T-cell (primary cell): ENCODE measurements around the gene RBM19. TPM values are rescaled to one million over a fixed set of nuclear protein-coding genes. Genes with fewer than 3 reads are reported as not detected.

Experiments used
- ATAC-seq, 4 experiments: fragments of 200-7000 bp in 3 of 4; fragments of 150-1000 bp in 1 of 4; cut with Tn5 transposase; replicated peaks in 1 of 4; 1 replicate in 3 of 4; 2 replicates in 1 of 4; pipeline ENCODE4 v1.10.0; 2021; ENCODE audit warnings: moderate library complexity in 3 of 4, mild to moderate bottlenecking in 2 of 4, moderate number of reproducible peaks in 1 of 4
- CTCF ChIA-PET, 2 donors: fragments of 300-600 bp; sonication (Branson Sonifier 250); formaldehyde crosslinking; loops; one replicate each; lab custom pipeline; 2022; ENCODE audit warnings: antibody characterized with exemption in 2 of 2; lab: Charles Lee
- POLR2A ChIA-PET, 2 donors: fragments of 300-600 bp; sonication (Branson Sonifier 250); formaldehyde crosslinking; loops; one replicate each; lab custom pipeline; 2022; ENCODE audit warnings: antibody characterized with exemption in 2 of 2; lab: Charles Lee
- DNase-seq, 35 experiments: peaks; one replicate each; pipeline versions ENCODE4 v3.0.0 to v3.0.0-alpha.2; 2013 to 2023
- H3K27ac ChIP-seq: one replicate; pipeline ENCODE4 v1.5.1; 2013; ENCODE audit warnings: low read length
- H3K27me3 ChIP-seq, 2 experiments: replicated peaks in 1 of 2; 1 replicate in 1 of 2; 2 replicates in 1 of 2; pipeline versions ENCODE4 v1.6.1 to v1.7.0; 2013; ENCODE audit warnings: low read length in 1 of 2, mixed read lengths in 1 of 2; ENCODE audit not compliant: control insufficient read depth in 2 of 2, insufficient read depth in 2 of 2; ENCODE audit errors: extremely low read depth in 1 of 2
- H3K36me3 ChIP-seq, 2 donors: 1 replicate in 1 of 2; 2 replicates in 1 of 2; pipeline versions ENCODE4 v1.6.1 to v1.7.0; 2013; ENCODE audit warnings: low read length in 1 of 2; ENCODE audit not compliant: control insufficient read depth in 2 of 2, insufficient read depth in 1 of 2; ENCODE audit errors: extremely low read depth in 1 of 2
- H3K4me1 ChIP-seq, 2 experiments: 1 replicate in 1 of 2; 2 replicates in 1 of 2; pipeline versions ENCODE4 v1.6.1 to v1.7.0; 2013; ENCODE audit warnings: low read length in 2 of 2, mixed read lengths in 1 of 2; ENCODE audit not compliant: insufficient read depth in 2 of 2, control insufficient read depth in 1 of 2; ENCODE audit errors: extremely low read depth in 1 of 2
- H3K4me3 ChIP-seq, 2 donors: 1 replicate in 1 of 2; 2 replicates in 1 of 2; pipeline versions ENCODE4 v1.5.1 to v1.7.0; 2013; ENCODE audit warnings: mild to moderate bottlenecking in 2 of 2, low read length in 1 of 2, moderate library complexity in 1 of 2; ENCODE audit not compliant: control insufficient read depth in 1 of 2; ENCODE audit errors: extremely low read depth in 1 of 2
- H3K9me3 ChIP-seq: 2 replicates; pipeline ENCODE4 v1.7.0; 2013
- H3K27ac Mint-ChIP-seq, 2 donors: one replicate each; pipeline ENCODE4 v1.8.0; 2020 to 2021; ENCODE audit warnings: mild to moderate bottlenecking in 2 of 2, mixed read lengths in 2 of 2
- H3K27me3 Mint-ChIP-seq, 2 donors: one replicate each; pipeline ENCODE4 v1.8.0; 2021 to 2022; ENCODE audit warnings: mixed read lengths in 2 of 2
- H3K36me3 Mint-ChIP-seq: one replicate; pipeline ENCODE4 v1.8.0; 2021; ENCODE audit warnings: mixed read lengths
- H3K4me1 Mint-ChIP-seq, 3 donors: one replicate each; pipeline ENCODE4 v1.8.0; 2020 to 2022; ENCODE audit warnings: mixed read lengths in 3 of 3, mild to moderate bottlenecking in 1 of 3
- H3K4me3 Mint-ChIP-seq, 3 donors: one replicate each; pipeline ENCODE4 v1.8.0; 2020 to 2022; ENCODE audit warnings: mild to moderate bottlenecking in 3 of 3, mixed read lengths in 3 of 3, moderate library complexity in 3 of 3
- H3K9me3 Mint-ChIP-seq, 3 donors: one replicate each; pipeline ENCODE4 v1.8.0; 2020 to 2022; ENCODE audit warnings: mixed read lengths in 3 of 3
- WGBS: methylation state at CpG from one replicate; pipeline ENCODE4 v1.1.5; 2013; ENCODE audit warnings: missing lambda C conversion rate; ENCODE audit not compliant: insufficient coverage; 5-methylcytosine and 5-hydroxymethylcytosine counted together
- total RNA-seq, 35 experiments: library from RNA in 6 of 35; stranded (reverse) in 6 of 35; fragments of 120-200 nt in 1 of 35; gene quantifications; one replicate each; pipeline versions ENCODE4 v1.2.1 to v1.2.4 and lab custom pipeline; 2013 to 2026

The RBM19 gene
- total RNA-seq, 5 donors from 2014 or later (not counting 1 experiment from before 2014, with no cell fraction given), result 57.9 to 80.3 (median 78.3) TPM

- Mint-ChIP-seq H3K27ac (no peak overlapping the region), H3K36me3 (peaks cover 60% of the 10 kb centered on the region), H3K27me3 (no peaks in the 10 kb centered on the region), H3K9me3 (no peaks in the 10 kb centered on the region), H3K4me3 (no peak overlapping the region), H3K4me1 (no peaks in the 10 kb centered on the region)
- Histone ChIP-seq H3K27me3 (no peaks in the 10 kb centered on the region), H3K36me3 (peaks cover 20 to 97% of the 10 kb centered on the region in 2 donors), H3K4me1 (no peaks in the 10 kb centered on the region), H3K4me3 (no peak overlapping the region), H3K9me3 (no peaks in the 10 kb centered on the region), H3K27ac (no peak overlapping the region)
- 96% methylated on average over 5 of the region's 10 CpGs for WGBS
- POLR2A ChIA-PET, result no interaction called here
- DNase-seq (no peak), ATAC-seq (no peak)
- CTCF ChIA-PET, result no interaction called here
These were observed 16.5 kb downstream of the RBM19 start for GRCh38 chr12:113949321-113950305.

- peaks cover 20 to 96% of the 10 kb centered on the region in 2 donors for H3K36me3 ChIP-seq
- ChIA-PET POLR2A (no interaction called here), CTCF (no interaction called here)
- 97% methylated on average over 14 of the region's 17 CpGs for WGBS
- H3K4me3 ChIP-seq, result no peak overlapping the region
- Mint-ChIP-seq H3K4me1 (no peaks in the 10 kb centered on the region), H3K4me3 (no peak overlapping the region), H3K9me3 (no peaks in the 10 kb centered on the region), H3K27me3 (no peaks in the 10 kb centered on the region), H3K27ac (no peak overlapping the region), H3K36me3 (peaks cover 57% of the 10 kb centered on the region)
- ATAC-seq (no peak), DNase-seq (no peak)
- no peaks in the 10 kb centered on the region for H3K4me1 ChIP-seq
- H3K9me3 ChIP-seq, result no peaks in the 10 kb centered on the region
- no peak overlapping the region for H3K27ac ChIP-seq
- H3K27me3 ChIP-seq, result no peaks in the 10 kb centered on the region
These were observed 17.8 kb downstream of the RBM19 start for GRCh38 chr12:113948151-113948914.

GRCh38 chr12:113946175-113946574 is 19.9 kb downstream of the RBM19 start:
- Mint-ChIP-seq H3K27me3 (no peaks in the 10 kb centered on the region), H3K4me1 (no peaks in the 10 kb centered on the region), H3K36me3 (peaks cover 72% of the 10 kb centered on the region), H3K27ac (no peak overlapping the region), H3K4me3 (no peak overlapping the region), H3K9me3 (no peaks in the 10 kb centered on the region)
- POLR2A ChIA-PET, result no interaction called here
- H3K4me1 ChIP-seq, result no peaks in the 10 kb centered on the region
- CTCF ChIA-PET, result no interaction called here
- no peak for ATAC-seq
- H3K27ac ChIP-seq, result no peak overlapping the region
- H3K9me3 ChIP-seq, result no peaks in the 10 kb centered on the region
- H3K4me3 ChIP-seq, result no peak overlapping the region
- 100% methylated on average over 5 of the region's 8 CpGs for WGBS
- H3K36me3 ChIP-seq, result peaks cover 23 to 97% of the 10 kb centered on the region in 2 donors
- DNase-seq, result no peak
- H3K27me3 ChIP-seq, result no peaks in the 10 kb centered on the region

GRCh38 chr12:113945174-113946173 is 20.7 kb downstream of the RBM19 start:
- Histone ChIP-seq H3K36me3 (peaks cover 22 to 97% of the 10 kb centered on the region in 2 donors), H3K27me3 (no peaks in the 10 kb centered on the region), H3K4me1 (no peaks in the 10 kb centered on the region), H3K27ac (no peak overlapping the region), H3K4me3 (no peak overlapping the region), H3K9me3 (no peaks in the 10 kb centered on the region)
- 94% methylated on average over 16 of the region's 20 CpGs for WGBS
- ATAC-seq (no peak), DNase-seq (no peak)
- Mint-ChIP-seq H3K27me3 (no peaks in the 10 kb centered on the region), H3K36me3 (peaks cover 73% of the 10 kb centered on the region), H3K4me1 (no peaks in the 10 kb centered on the region), H3K27ac (no peak overlapping the region), H3K4me3 (no peak overlapping the region), H3K9me3 (no peaks in the 10 kb centered on the region)
- CTCF ChIA-PET, result interaction anchor here in 1 of 2 donors (1.1 kb wide), 1 partner anchor 21 kb away, joined by 4 read pairs; no protein-coding TSS in a partner anchor
- POLR2A ChIA-PET, result no interaction called here

GRCh38 chr12:113942209-113942608 is 23.9 kb downstream of the RBM19 start:
- H3K4me3 Mint-ChIP-seq, result no peak overlapping the region
- WGBS, result 91% methylated on average over 7 of the region's 15 CpGs
- H3K27ac ChIP-seq, result no peak overlapping the region
- H3K9me3 ChIP-seq, result no peaks in the 10 kb centered on the region
- H3K27me3 ChIP-seq, result no peaks in the 10 kb centered on the region
- peaks cover 21 to 95% of the 10 kb centered on the region in 2 donors for H3K36me3 ChIP-seq
- no peak for DNase-seq
- no peak for ATAC-seq
- ChIA-PET POLR2A (no interaction called here), CTCF (no interaction called here)
- no peak overlapping the region for H3K4me3 ChIP-seq
- no peaks in the 10 kb centered on the region for H3K9me3 Mint-ChIP-seq
- no peaks in the 10 kb centered on the region for H3K4me1 ChIP-seq
- H3K36me3 Mint-ChIP-seq, result peaks cover 61% of the 10 kb centered on the region
- H3K4me1 Mint-ChIP-seq, result no peaks in the 10 kb centered on the region
- H3K27ac Mint-ChIP-seq, result no peak overlapping the region
- no peaks in the 10 kb centered on the region for H3K27me3 Mint-ChIP-seq
